ENCODE data around the gene AIFM1.

- no peak for TF ChIP-seq RAD21 (IDR thresholded peaks at IDR 0.05; ENCODE audit: low read length)
- TF ChIP-seq REST (IDR thresholded peaks at IDR 0.05; ENCODE audit: low read depth, low read length), result no peak
- TF ChIP-seq CTCF (IDR thresholded peaks at IDR 0.05), result no peak
- no peak for TF ChIP-seq ELF1 (IDR thresholded peaks at IDR 0.05)
- no peak for TF ChIP-seq JUND (IDR thresholded peaks at IDR 0.05)
- TF ChIP-seq RFX5 (IDR thresholded peaks at IDR 0.05; ENCODE audit: low read length), result no peak
- TF ChIP-seq ZBTB33 (IDR thresholded peaks at IDR 0.05; ENCODE audit: borderline replicate concordance, low read depth), result no peak
Observed at GRCh38 chrX:130179579-130180215, 14.1 kb upstream of the AIFM1 start.
